H1 (cell line): Measurements from ENCODE around the gene TMEM18. TPM values are rescaled to one million over a fixed set of nuclear protein-coding genes. Genes with fewer than 3 reads are reported as not detected.

ENCODE experiments used
- CTCF ChIA-PET: fragments of 300-600 bp; sonication (Branson Sonifier 250); formaldehyde crosslinking; loops from one replicate; lab custom pipeline; 2021; ENCODE audit not compliant: partially characterized antibody; lab: Charles Lee
- POLR2A ChIA-PET: fragments of 300-600 bp; sonication (Branson Sonifier 250); formaldehyde crosslinking; loops from one replicate; lab custom pipeline; 2021; ENCODE audit warnings: inconsistent platforms; ENCODE audit not compliant: partially characterized antibody; lab: Charles Lee
- DNase-seq, 2 experiments: peaks; one replicate each; pipeline versions ENCODE4 v3.0.0 to v3.0.0-alpha.2; 2010 to 2022; ENCODE audit warnings: low spot score in 2 of 2, low read depth in 1 of 2, mixed read lengths in 1 of 2
- FAIRE-seq: peaks from 2 replicates; lab custom pipeline; 2011; peaks lifted over from hg19 to GRCh38; lab: Jason Lieb, UNC
- H2AFZ ChIP-seq: 2 replicates; pipeline ENCODE4 v1.8.1; 2012; ENCODE audit warnings: low read length, inconsistent platforms
- H2AK5ac ChIP-seq: 2 replicates; pipeline ENCODE4 v1.6.1; 2013; ENCODE audit warnings: low read depth, low read length
- H2BK120ac ChIP-seq: replicated peaks from 2 replicates; pipeline ENCODE3; 2013; ENCODE audit warnings: low read depth, low read length, inconsistent platforms
- H2BK12ac ChIP-seq: 2 replicates; pipeline ENCODE4 v1.6.1; 2013; ENCODE audit warnings: low read depth, low read length
- H2BK15ac ChIP-seq: 2 replicates; pipeline ENCODE4 v1.6.1; 2013; ENCODE audit warnings: low read length
- H2BK20ac ChIP-seq: 2 replicates; pipeline ENCODE4 v1.6.1; 2013; ENCODE audit warnings: low read length
- H2BK5ac ChIP-seq: 2 replicates; pipeline ENCODE4 v1.6.1; 2013; ENCODE audit warnings: low read depth, low read length
- H3K14ac ChIP-seq: 2 replicates; pipeline ENCODE4 v1.6.1; 2013; ENCODE audit warnings: inconsistent platforms; ENCODE audit not compliant: insufficient read length
- H3K18ac ChIP-seq: 2 replicates; pipeline ENCODE4 v1.6.1; 2013; ENCODE audit warnings: low read length; ENCODE audit errors: extremely low read depth
- H3K23ac ChIP-seq: 2 replicates; pipeline ENCODE4 v1.6.1; 2013; ENCODE audit warnings: inconsistent platforms; ENCODE audit not compliant: insufficient read length
- H3K23me2 ChIP-seq: 2 replicates; pipeline ENCODE4 v1.6.1; 2013; ENCODE audit warnings: low read depth, low read length
- H3K27ac ChIP-seq: 2 replicates; pipeline ENCODE4 v1.6.1; 2011; ENCODE audit warnings: low read depth, low read length, inconsistent platforms
- H3K27me3 ChIP-seq, 4 experiments: replicated peaks in 1 of 4; 1 replicate in 1 of 4; 2 replicates in 3 of 4; pipeline versions ENCODE4 v1.6.1 to v1.8.1; 2011 to 2013; ENCODE audit warnings: low read length in 3 of 4, mild to moderate bottlenecking in 3 of 4, inconsistent platforms in 2 of 4, mixed read lengths in 2 of 4, moderate library complexity in 1 of 4; ENCODE audit not compliant: control insufficient read depth in 3 of 4, insufficient read depth in 3 of 4; ENCODE audit errors: extremely low read depth in 1 of 4
- H3K36me3 ChIP-seq, 4 experiments: 2 replicates each; pipeline versions ENCODE4 v1.6.1 to v1.8.1; 2011 to 2013; ENCODE audit warnings: mild to moderate bottlenecking in 4 of 4, low read length in 3 of 4, moderate library complexity in 2 of 4, control low read depth in 1 of 4, inconsistent platforms in 1 of 4; ENCODE audit not compliant: insufficient read depth in 4 of 4, control insufficient read depth in 2 of 4
- H3K4ac ChIP-seq: replicated peaks from 2 replicates; pipeline ENCODE3; 2013; ENCODE audit warnings: low read length, low read depth, mixed read lengths, inconsistent platforms; ENCODE audit not compliant: insufficient read length
- H3K4me1 ChIP-seq, 4 experiments: replicated peaks in 1 of 4; 1 replicate in 1 of 4; 2 replicates in 3 of 4; pipeline versions ENCODE4 v1.6.1 to v1.8.1; 2011 to 2013; ENCODE audit warnings: low read length in 3 of 4, inconsistent platforms in 2 of 4, mixed read lengths in 1 of 4; ENCODE audit not compliant: insufficient read depth in 4 of 4, control insufficient read depth in 3 of 4
- H3K4me2 ChIP-seq, 2 experiments: 2 replicates each; pipeline versions ENCODE4 v1.6.1 to v1.8.1; 2011 to 2013; ENCODE audit warnings: low read depth in 2 of 2, low read length in 2 of 2, control low read depth in 1 of 2, inconsistent platforms in 1 of 2, mild to moderate bottlenecking in 1 of 2; ENCODE audit not compliant: insufficient read depth in 1 of 2
- H3K4me3 ChIP-seq, 4 experiments: fragments of 200-600, 300-600 bp in 1 of 4; sonication (generic), shearing (Covaris generic), sonication (Bioruptor Twin) in 1 of 4; 2 replicates each; pipeline versions ENCODE4 v1.5.1 to v1.8.1; 2011 to 2016; ENCODE audit warnings: low read length in 4 of 4, low read depth in 3 of 4, control low read depth in 2 of 4, inconsistent platforms in 2 of 4, mild to moderate bottlenecking in 2 of 4, mixed read lengths in 1 of 4, moderate library complexity in 1 of 4; ENCODE audit not compliant: insufficient read depth in 2 of 4; ENCODE audit errors: extremely low read depth in 1 of 4
- H3K56ac ChIP-seq: replicated peaks from 2 replicates; pipeline ENCODE3; 2013; ENCODE audit warnings: low read depth, mild to moderate bottlenecking, mixed read lengths, low read length, inconsistent platforms; ENCODE audit not compliant: insufficient read length
- H3K79me1 ChIP-seq: 2 replicates; pipeline ENCODE4 v1.6.1; 2013; ENCODE audit warnings: low read depth, low read length, control low read depth
- H3K79me2 ChIP-seq, 2 experiments: 2 replicates each; pipeline versions ENCODE4 v1.6.1 to v1.8.1; 2012 to 2013; ENCODE audit warnings: low read length in 2 of 2, mild to moderate bottlenecking in 2 of 2, inconsistent platforms in 1 of 2; ENCODE audit not compliant: insufficient read depth in 2 of 2, control insufficient read depth in 1 of 2
- H3K9ac ChIP-seq, 4 experiments: replicated peaks in 1 of 4; 1 replicate in 1 of 4; 2 replicates in 3 of 4; pipeline versions ENCODE4 v1.6.1 to v1.8.1; 2011 to 2013; ENCODE audit warnings: low read depth in 3 of 4, low read length in 3 of 4, control low read depth in 2 of 4, mild to moderate bottlenecking in 2 of 4, moderate library complexity in 2 of 4, inconsistent platforms in 1 of 4; ENCODE audit errors: extremely low read depth in 1 of 4
- H3K9me3 ChIP-seq, 2 experiments: 2 replicates each; pipeline versions ENCODE4 v1.6.1 to v1.8.1; 2012 to 2013; ENCODE audit warnings: mild to moderate bottlenecking in 2 of 2, moderate library complexity in 2 of 2, control low read depth in 1 of 2, inconsistent platforms in 1 of 2, low read depth in 1 of 2, low read length in 1 of 2, mixed read lengths in 1 of 2; ENCODE audit not compliant: insufficient read depth in 2 of 2
- H4K20me1 ChIP-seq, 2 experiments: replicated peaks in 1 of 2; 2 replicates each; pipeline versions ENCODE3 to v1.8.1; 2011 to 2013; ENCODE audit warnings: inconsistent platforms in 2 of 2, low read length in 2 of 2, mild to moderate bottlenecking in 1 of 2; ENCODE audit not compliant: insufficient read depth in 2 of 2, control insufficient read depth in 1 of 2
- H4K5ac ChIP-seq: 2 replicates; pipeline ENCODE4 v1.6.1; 2013; ENCODE audit warnings: low read length, low read depth, mixed read lengths, inconsistent platforms; ENCODE audit not compliant: insufficient read length
- H4K8ac ChIP-seq: 2 replicates; pipeline ENCODE4 v1.8.0; 2013; ENCODE audit warnings: mild to moderate bottlenecking, moderate library complexity, low read length, inconsistent platforms; ENCODE audit not compliant: insufficient read depth; ENCODE audit errors: extremely low read depth
- H4K91ac ChIP-seq: replicated peaks from 2 replicates; pipeline ENCODE3; 2013; ENCODE audit warnings: low read length, mixed read lengths, inconsistent platforms; ENCODE audit not compliant: insufficient read length
- SIN3A ChIP-seq, 2 experiments: IDR thresholded peaks in 1 of 2; conservative IDR thresholded peaks in 1 of 2; 2 replicates each; pipeline ENCODE4 v1.6.1; 2011 to 2012; ENCODE audit warnings: low read length in 2 of 2, improper control_type of control experiment in 1 of 2, low read depth in 1 of 2, mild to moderate bottlenecking in 1 of 2
- WGBS, 2 experiments: shearing (Covaris generic) in 1 of 2; methylation state at CpG; one replicate each; pipeline versions ENCODE4 v1.1.6 to v1.1.7; 2013 to 2015; ENCODE audit warnings: low lambda C conversion rate in 2 of 2, mixed read lengths in 2 of 2, inconsistent platforms in 1 of 2, low coverage in 1 of 2, missing lambda C conversion rate in 1 of 2; ENCODE audit not compliant: insufficient replicate concordance in 2 of 2, insufficient coverage in 1 of 2, insufficient read length in 1 of 2; ENCODE audit errors: extremely low coverage in 1 of 2, missing lambda C conversion rate in 1 of 2; 5-methylcytosine and 5-hydroxymethylcytosine counted together
- polyA plus RNA-seq, 7 experiments: library from polyadenylated mRNA; depleted of rRNA in 3 of 7; stranded (reverse) in 5 of 7; unstranded in 2 of 7; fragments of >200 nt in 5 of 7; fragments of 200-250 nt in 2 of 7; gene quantifications; 1 replicate in 5 of 7; 2 replicates in 1 of 7; 4 replicates in 1 of 7; pipeline versions ENCODE4 v1.2.1 to v1.2.3, GENCODE V29; 2011 to 2013; ENCODE audit warnings: missing spikeins in 2 of 7, mixed read lengths in 2 of 7
- total RNA-seq: library from RNA; stranded (reverse); fragmentation: NEBNext Ultra II Directional; extraction: Animal tissue kit (Norgen Biotek cat#: 25700); gene quantifications from 2 replicates; pipeline ENCODE4 v1.2.1, GENCODE V29; 2021

Gene TMEM18
- total and polyA plus RNA-seq, 2 of the 8 experiments (the other 6 are each of a cell fraction or from before 2014, with no cell fraction given), result 22.4 to 27.1 TPM

GRCh38 chr2:715038-715437, 37.8 kb upstream of the TMEM18 start:
- H2BK15ac ChIP-seq, result peak overlapping the region; percentile 93
- no peak overlapping the region for H3K23ac ChIP-seq
- H3K79me1 ChIP-seq, result no peaks in the 10 kb centered on the region
- no peak overlapping the region for H3K27ac ChIP-seq
- no peaks in the 10 kb centered on the region for H3K23me2 ChIP-seq
- peak overlapping the region; percentile 22; the same call in 1 of the 2 replicates for H2BK5ac ChIP-seq
- 92% methylated on average over 2 of the region's 2 CpGs; no CpG with 5 or more reads in 1 of the 2 experiments for WGBS, 2 experiments
- H3K9ac ChIP-seq, result no peak overlapping the region
- peak overlapping the region; percentile 92; the same call in 1 of the 2 replicates for H2BK12ac ChIP-seq
- no peak overlapping the region for H3K4me3 ChIP-seq
- 0 out of 2 replicates have a peak overlapping the region, but pooled peaks have one; percentile 30 for H2AK5ac ChIP-seq
- no peak overlapping the region for H3K4ac ChIP-seq
- H3K9me3 ChIP-seq, result no peaks in the 10 kb centered on the region
- H4K5ac ChIP-seq, result no peak overlapping the region
- H4K20me1 ChIP-seq, result no peaks in the 10 kb centered on the region
- 0 out of 2 replicates have a peak overlapping the region, but pooled peaks have one; percentile 58 for H2AFZ ChIP-seq
- CTCF ChIA-PET, result interaction anchor here (0.6 to 6.2 kb wide), 59 partner anchors 9 to 835 kb away, joined by 3 to 59 read pairs (median 4); no protein-coding TSS in a partner anchor
- peaks cover 0 to 10% (median 4%) of the 10 kb centered on the region in 4 experiments; a peak in 4 of 7 replicates for H3K4me1 ChIP-seq
- peak overlapping the region; percentile 81 for H4K91ac ChIP-seq
- POLR2A ChIA-PET, result interaction anchor here (2.6 kb wide), 1 partner anchor 15 kb away, joined by 14 read pairs; no protein-coding TSS in a partner anchor
- no peak overlapping the region; a peak in 1 of 4 replicates for H3K4me2 ChIP-seq
- no peak for DNase-seq
- H3K14ac ChIP-seq, result no peak overlapping the region
- FAIRE-seq, result no peak
- no peaks in the 10 kb centered on the region for H3K27me3 ChIP-seq
- no peak for TF ChIP-seq SIN3A (conservative IDR thresholded peaks at IDR 0.05 in 1 of 2, IDR thresholded peaks at IDR 0.05 in 1 of 2; ENCODE audit: low read depth in 1 of 2, low read length in 2 of 2)
- H4K8ac ChIP-seq, result no peak overlapping the region
- H2BK120ac ChIP-seq, result peak overlapping the region; percentile 87
- no peaks in the 10 kb centered on the region for H3K79me2 ChIP-seq
- H3K36me3 ChIP-seq, result no peaks in the 10 kb centered on the region
- no peak overlapping the region for H2BK20ac ChIP-seq
- no peak overlapping the region for H3K18ac ChIP-seq
- no peak overlapping the region for H3K56ac ChIP-seq
